Naive thymus-derived CD8-positive, alpha-beta T cell (primary cell): ENCODE data around the gene FBXW9. TPM values are rescaled to one million over a fixed set of nuclear protein-coding genes. Genes with fewer than 3 reads are reported as not detected.
"Not testable (repeated sequence)": the region's sequence is repeated elsewhere in the genome, so short reads cannot be mapped to it uniquely, and the experiment has no call there.

Experiments used
- ATAC-seq, 2 donors: fragments of 150-1000 bp; cut with Tn5 transposase in 1 of 2; sonication (Bioruptor Pico), chemical (Tn5 transposase) in 1 of 2; 1 replicate in 1 of 2; 2 replicates in 1 of 2; pipeline ENCODE4 v1.10.0; 2021; ENCODE audit warnings: mild to moderate bottlenecking in 2 of 2, moderate library complexity in 2 of 2
- POLR2A ChIA-PET: fragments of 350-600 bp; sonication (Branson Sonifier 250); formaldehyde crosslinking; loops from one replicate; lab custom pipeline; 2021; ENCODE audit warnings: antibody characterized with exemption; lab: Charles Lee
- DNase-seq, 10 donors: peaks; one replicate each; pipeline versions ENCODE4 v3.0.0 to v3.0.0-alpha.2; 2020 to 2022
- H3K27ac Mint-ChIP-seq, 10 donors: one replicate each; pipeline ENCODE4 v1.8.0; 2020 to 2022; ENCODE audit warnings: mild to moderate bottlenecking in 10 of 10, mixed read lengths in 10 of 10, moderate library complexity in 4 of 10, inconsistent platforms in 1 of 10
- H3K27me3 Mint-ChIP-seq, 5 donors: one replicate each; pipeline ENCODE4 v1.8.0; 2021 to 2022; ENCODE audit warnings: mixed read lengths in 5 of 5
- H3K36me3 Mint-ChIP-seq, 3 donors: one replicate each; pipeline ENCODE4 v1.8.0; 2020 to 2022; ENCODE audit warnings: mixed read lengths in 3 of 3, mild to moderate bottlenecking in 2 of 3, inconsistent platforms in 1 of 3
- H3K4me1 Mint-ChIP-seq, 4 donors: one replicate each; pipeline ENCODE4 v1.8.0; 2021 to 2022; ENCODE audit warnings: mixed read lengths in 4 of 4
- H3K4me3 Mint-ChIP-seq, 10 donors: one replicate each; pipeline ENCODE4 v1.8.0; 2020 to 2022; ENCODE audit warnings: mild to moderate bottlenecking in 10 of 10, mixed read lengths in 10 of 10, moderate library complexity in 6 of 10, inconsistent platforms in 1 of 10
- H3K9me3 Mint-ChIP-seq, 9 donors: one replicate each; pipeline ENCODE4 v1.8.0; 2020 to 2022; ENCODE audit warnings: mixed read lengths in 9 of 9, mild to moderate bottlenecking in 3 of 9, inconsistent platforms in 1 of 9, moderate library complexity in 1 of 9
- polyA plus RNA-seq, 3 donors: library from polyadenylated mRNA; unstranded; fragments of 300-500 nt; fragmentation: Illumina TruSeq; gene quantifications; one replicate each; pipeline ENCODE4 v1.2.3, GENCODE V29; 2021
- total RNA-seq, 8 experiments: library from RNA in 2 of 8; stranded (reverse) in 2 of 8; gene quantifications; one replicate each; pipeline ENCODE4 v1.2.3 and lab custom pipeline; 2021 to 2026

The FBXW9 gene
- total and polyA plus RNA-seq, 5 experiments from 2014 or later, result 2.8 to 5.7 (median 4.3) TPM

DNA sequence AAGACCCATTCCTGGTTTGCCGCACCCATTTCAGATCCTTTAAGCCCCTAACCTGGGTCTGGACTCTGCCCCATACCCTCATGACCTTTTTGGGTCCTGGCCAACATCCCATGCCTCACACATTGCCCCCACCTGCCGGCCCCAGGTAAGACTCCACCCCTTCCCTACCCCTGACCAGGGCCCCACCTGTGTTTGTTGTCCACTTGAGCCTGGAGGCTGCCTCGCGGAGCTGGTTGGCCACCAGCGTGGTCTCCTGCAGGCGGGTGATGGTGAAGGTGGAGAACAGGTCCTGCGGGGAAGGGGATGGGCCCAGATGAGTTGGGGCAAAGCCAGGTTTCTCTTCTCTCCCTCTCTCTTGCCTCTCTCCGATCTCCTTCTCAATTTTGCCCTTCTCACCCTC lies 49.4 kb downstream of the FBXW9 start:
- DNase-seq (no peak), ATAC-seq (no peak)
- POLR2A ChIA-PET, result interaction anchor here (0.7 kb wide), 1 partner anchor 25 kb away, joined by 3 read pairs; no protein-coding TSS in a partner anchor
- Mint-ChIP-seq H3K9me3 (no peaks in the 10 kb centered on the region), H3K4me3 (no peak overlapping the region), H3K27me3 (no peaks in the 10 kb centered on the region), H3K36me3 (peaks cover 0 to 29% (median 6%) of the 10 kb centered on the region in 3 donors), H3K4me1 (peaks cover 0 to 1% (median 0%) of the 10 kb centered on the region in 4 donors), H3K27ac (peak overlapping the region in 3 of 10 donors; percentile 19 to 69 (median 44))

DNA sequence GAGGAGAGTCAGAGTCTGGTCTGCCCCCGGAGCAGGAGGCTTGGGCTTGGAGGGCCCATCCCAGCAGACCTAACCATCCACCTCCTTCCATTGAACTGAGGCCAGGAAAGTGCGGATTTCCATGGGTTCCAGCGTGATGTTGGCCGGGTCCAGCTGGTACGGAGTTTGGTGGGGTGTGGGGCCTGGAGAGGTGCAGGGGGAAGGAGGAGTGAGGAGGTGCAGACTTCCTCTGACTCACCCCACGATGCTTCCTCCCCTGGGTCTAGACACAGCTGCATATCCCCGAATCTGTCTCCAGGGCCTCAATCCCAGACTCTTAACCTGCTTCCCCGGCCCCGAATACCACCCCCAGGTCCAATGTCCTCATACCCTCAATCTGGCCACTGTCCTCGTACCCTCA lies 49.9 kb downstream of the FBXW9 start:
- ATAC-seq (no peak), DNase-seq (no peak)
- Mint-ChIP-seq H3K4me1 (peaks cover 0 to 1% (median 0%) of the 10 kb centered on the region in 4 donors), H3K27me3 (no peaks in the 10 kb centered on the region), H3K36me3 (peaks cover 0 to 25% (median 2%) of the 10 kb centered on the region in 3 donors), H3K4me3 (no peak overlapping the region), H3K27ac (peak overlapping the region in 3 of 10 donors; percentile 19 to 60 (median 27)), H3K9me3 (no peaks in the 10 kb centered on the region)
- POLR2A ChIA-PET, result interaction anchor here (0.7 kb wide), 1 partner anchor 26 kb away, joined by 3 read pairs; no protein-coding TSS in a partner anchor

- Mint-ChIP-seq H3K27ac (peak overlapping the region in 2 of 10 donors; percentile 21 to 53), H3K4me1 (peaks cover 8 to 12% (median 9%) of the 10 kb centered on the region in 4 donors), H3K36me3 (peaks cover 0 to 19% (median 0%) of the 10 kb centered on the region in 3 donors)
- H3K9me3 Mint-ChIP-seq, POLR2A ChIA-PET, ATAC-seq, DNase-seq, H3K4me3 Mint-ChIP-seq, H3K27me3 Mint-ChIP-seq: not testable (repeated sequence)
Observed at GRCh38 chr19:12643716-12644115, 52.7 kb downstream of the FBXW9 start.

DNA sequence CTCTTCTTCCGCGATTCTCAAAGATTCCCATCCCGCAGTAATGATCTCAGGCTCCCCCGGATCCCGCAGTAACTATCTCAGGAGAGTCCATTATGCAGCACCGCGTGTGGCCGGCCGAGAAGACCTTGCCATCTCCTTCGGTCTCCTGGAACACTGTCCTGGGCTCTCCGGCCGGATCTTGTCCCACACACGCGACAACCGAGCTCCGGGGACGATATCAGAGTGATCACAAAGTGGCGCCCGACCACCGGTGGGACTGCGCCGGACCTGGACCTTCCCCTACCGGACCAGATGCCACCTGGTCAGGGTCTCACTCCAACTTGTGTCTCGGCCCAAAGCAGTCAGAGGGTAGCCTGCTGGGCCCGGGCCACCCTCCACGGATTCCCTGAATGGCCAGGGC lies 53.9 kb downstream of the FBXW9 start:
- no peaks in the 10 kb centered on the region for H3K27me3 Mint-ChIP-seq
- DNase-seq, result no peak
- no peak for ATAC-seq
- peaks cover 0 to 19% (median 0%) of the 10 kb centered on the region in 3 donors for H3K36me3 Mint-ChIP-seq
- H3K9me3 Mint-ChIP-seq, result no peaks in the 10 kb centered on the region
- no peak overlapping the region for H3K4me3 Mint-ChIP-seq
- peaks cover 8 to 15% (median 9%) of the 10 kb centered on the region in 4 donors for H3K4me1 Mint-ChIP-seq
- no peak overlapping the region for H3K27ac Mint-ChIP-seq
- POLR2A ChIA-PET, result no interaction called here

DNA sequence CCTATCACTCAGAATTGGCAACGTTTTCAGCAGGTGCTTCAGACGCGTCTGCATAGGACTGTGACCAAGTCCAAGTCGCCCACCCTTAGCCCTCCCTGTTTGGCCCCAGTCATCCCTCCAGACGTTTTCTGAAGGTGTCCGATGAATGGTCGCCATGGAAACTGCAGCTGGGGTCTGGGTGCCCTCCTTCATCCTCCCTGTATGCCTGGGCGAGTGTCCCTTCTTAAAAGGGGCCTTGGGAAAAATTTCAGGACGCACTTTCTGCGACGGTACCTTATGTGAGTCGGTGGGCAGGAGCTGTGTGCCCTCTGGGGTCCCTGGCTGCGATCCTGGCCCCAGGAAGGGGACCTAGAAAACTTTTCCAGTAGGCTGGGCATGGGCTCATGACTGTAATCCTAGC lies 55.0 kb downstream of the FBXW9 start:
- no peaks in the 10 kb centered on the region for H3K9me3 Mint-ChIP-seq
- ATAC-seq (no peak), DNase-seq (no peak)
- H3K4me1 Mint-ChIP-seq, result peaks cover 6 to 25% (median 14%) of the 10 kb centered on the region in 4 donors
- H3K27me3 Mint-ChIP-seq, result no peaks in the 10 kb centered on the region
- H3K36me3 Mint-ChIP-seq, result peaks cover 0 to 17% (median 0%) of the 10 kb centered on the region in 3 donors
- peak overlapping the region in 1 of 10 donors; percentile 43 for H3K27ac Mint-ChIP-seq
- peak overlapping the region in 3 of 10 donors; percentile 18 to 26 (median 24) for H3K4me3 Mint-ChIP-seq
- POLR2A ChIA-PET, result interaction anchor here (2.1 kb wide), 1 partner anchor 28 kb away, joined by 12 read pairs; a partner anchor contains a TSS

DNA sequence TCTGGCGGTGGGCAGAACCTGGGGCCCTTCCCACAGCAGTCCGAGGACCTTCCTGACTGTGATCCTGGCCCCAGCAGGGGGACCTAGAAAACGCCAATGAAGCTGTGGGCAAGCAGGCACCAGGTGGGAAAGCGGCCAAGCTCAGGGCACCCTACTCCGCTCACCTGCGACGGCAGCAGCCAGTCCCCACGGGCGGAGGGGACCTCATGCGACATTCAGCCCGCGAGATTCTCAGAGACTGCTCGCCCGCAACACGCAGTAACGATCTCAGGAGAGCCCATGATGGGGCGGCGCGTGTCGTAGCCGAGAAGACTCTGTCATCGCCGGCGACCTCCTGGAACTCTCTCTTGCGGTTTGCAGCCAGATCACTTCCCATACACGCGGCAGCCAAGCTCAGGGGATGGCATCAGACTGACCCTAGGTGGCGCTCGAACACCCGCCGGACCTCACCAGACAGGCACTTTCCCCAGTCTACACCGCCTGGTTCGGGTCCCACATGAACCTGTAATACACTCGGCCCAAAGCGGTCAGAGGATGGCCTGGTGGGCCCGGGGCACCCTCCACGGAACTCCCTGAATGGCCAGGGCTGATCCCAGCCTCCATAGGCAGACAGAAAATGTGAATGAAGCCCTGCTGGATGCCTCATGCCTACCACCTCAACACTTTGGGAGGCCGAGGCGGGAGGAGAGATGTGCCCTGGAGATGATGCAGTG lies 56.4 kb downstream of the FBXW9 start:
- POLR2A ChIA-PET, result interaction anchor here (0.8 to 2.1 kb wide), 6 partner anchors 26 to 155 kb away, joined by 3 to 12 read pairs (median 4); partner anchors contain the start of genes GET3, MAN2B1, WDR83 and ZNF709
- H3K9me3 Mint-ChIP-seq, result no peaks in the 10 kb centered on the region

More for the DNA sequence above, 56.4 kb downstream of the FBXW9 start:
- H3K4me3 Mint-ChIP-seq, result peak overlapping the region; percentile 74 to 89 (median 82)
- ATAC-seq (peak; percentile 83 to 90), DNase-seq (peak; percentile 68 to 90 (median 81))
- H3K4me1 Mint-ChIP-seq, result peaks cover 8 to 35% (median 21%) of the 10 kb centered on the region in 4 donors
- H3K27me3 Mint-ChIP-seq, result no peaks in the 10 kb centered on the region
- H3K36me3 Mint-ChIP-seq, result peaks cover 0 to 10% (median 0%) of the 10 kb centered on the region in 3 donors
- peak overlapping the region; percentile 79 to 95 (median 93) for H3K27ac Mint-ChIP-seq

Other genes with a start within 250 kb of the FBXW9 start
- 1 to 10 TPM; 6.4 to 7.7 TPM for gene ZNF709, start 211.8 kb downstream of the FBXW9 start, total RNA-seq
- gene ZNF709, start 211.8 kb downstream of the FBXW9 start, polyA plus RNA-seq, result 1 to 10 TPM in 2 of 3 donors, under 1 TPM in 1; 0.60 to 2.8 (median 1.3) TPM
- gene ZNF564, start 145.1 kb downstream of the FBXW9 start, total RNA-seq, result 10 to 100 TPM; 35.4 to 38.4 TPM
- 10 to 100 TPM in 2 of 3 donors, 1 to 10 TPM in 1; 8.9 to 12.3 (median 10.0) TPM for gene ZNF564, start 145.1 kb downstream of the FBXW9 start, polyA plus RNA-seq
- 10 to 100 TPM; 14.4 to 15.4 TPM for gene ZNF490, start 85.8 kb downstream of the FBXW9 start, total RNA-seq
- gene ZNF490, start 85.8 kb downstream of the FBXW9 start, polyA plus RNA-seq, result 1 to 10 TPM; 3.7 to 6.8 (median 6.5) TPM
- gene ZNF791, start 85.7 kb downstream of the FBXW9 start, total RNA-seq, result 10 to 100 TPM; 46.2 to 48.0 TPM
- gene ZNF791, start 85.7 kb downstream of the FBXW9 start, polyA plus RNA-seq, result 10 to 100 TPM; 14.2 to 18.6 (median 17.9) TPM
- 100 to 1,000 TPM in 1 of 2 experiments, 10 to 100 TPM in 1; 87.5 to 101 TPM for gene MAN2B1, start 29.9 kb downstream of the FBXW9 start, total RNA-seq
- gene MAN2B1, start 29.9 kb downstream of the FBXW9 start, polyA plus RNA-seq, result 10 to 100 TPM; 33.9 to 55.4 (median 34.7) TPM
- 10 to 100 TPM; 17.6 to 22.7 TPM for gene WDR83, start 29.8 kb downstream of the FBXW9 start, total RNA-seq
- gene WDR83, start 29.8 kb downstream of the FBXW9 start, polyA plus RNA-seq, result 10 to 100 TPM; 12.6 to 19.9 (median 12.9) TPM
- 100 to 1,000 TPM; 219 to 224 TPM for gene DHPS, start 14.8 kb downstream of the FBXW9 start, total RNA-seq
- 100 to 1,000 TPM in 1 of 3 donors, 10 to 100 TPM in 2; 74.8 to 108 (median 88.9) TPM for gene DHPS, start 14.8 kb downstream of the FBXW9 start, polyA plus RNA-seq
- not detected for gene GNG14, start 8.6 kb downstream of the FBXW9 start, total RNA-seq
- not detected for gene GNG14, start 8.6 kb downstream of the FBXW9 start, polyA plus RNA-seq
- gene TNPO2, start 27.3 kb upstream of the FBXW9 start, total RNA-seq, result 10 to 100 TPM; 80.5 to 81.7 TPM
- gene TNPO2, start 27.3 kb upstream of the FBXW9 start, polyA plus RNA-seq, result 1 to 10 TPM; 2.0 to 3.1 (median 2.6) TPM
- gene TRIR, start 38.1 kb upstream of the FBXW9 start, total RNA-seq, result 100 to 1,000 TPM; 197 to 220 TPM
- gene TRIR, start 38.1 kb upstream of the FBXW9 start, polyA plus RNA-seq, result 100 to 1,000 TPM; 181 to 206 (median 205) TPM
- gene GET3, start 40.9 kb upstream of the FBXW9 start, total RNA-seq, result 10 to 100 TPM; 26.7 to 30.9 TPM
- gene GET3, start 40.9 kb upstream of the FBXW9 start, polyA plus RNA-seq, result 10 to 100 TPM; 46.8 to 72.3 (median 55.7) TPM
- gene BEST2, start 55.2 kb upstream of the FBXW9 start, total RNA-seq, result not detected
- gene BEST2, start 55.2 kb upstream of the FBXW9 start, polyA plus RNA-seq, result not detected
- 10 to 100 TPM; 25.2 to 27.0 TPM for gene HOOK2, start 78.9 kb upstream of the FBXW9 start, total RNA-seq
- gene HOOK2, start 78.9 kb upstream of the FBXW9 start, polyA plus RNA-seq, result 1 to 10 TPM; 3.0 to 4.3 (median 3.2) TPM
- gene JUNB, start 94.9 kb upstream of the FBXW9 start, total RNA-seq, result 100 to 1,000 TPM in 1 of 2 experiments, 10 to 100 TPM in 1; 99.1 to 103 TPM
- 1,000 to 10,000 TPM in 2 of 3 donors, 100 to 1,000 TPM in 1; 845 to 1,468 (median 1,203) TPM for gene JUNB, start 94.9 kb upstream of the FBXW9 start, polyA plus RNA-seq
- gene PRDX2, start 105.2 kb upstream of the FBXW9 start, total RNA-seq, result 100 to 1,000 TPM; 108 to 112 TPM
- gene PRDX2, start 105.2 kb upstream of the FBXW9 start, polyA plus RNA-seq, result 100 to 1,000 TPM; 253 to 362 (median 333) TPM
- gene THSD8, start 105.4 kb upstream of the FBXW9 start, total RNA-seq, result 1 to 10 TPM in 1 of 2 experiments, not detected in 1; 1.1 TPM
- 1 to 10 TPM in 2 of 3 donors, under 1 TPM in 1; 0.96 to 3.1 (median 1.0) TPM for gene THSD8, start 105.4 kb upstream of the FBXW9 start, polyA plus RNA-seq
- gene RNASEH2A, start 110.0 kb upstream of the FBXW9 start, total RNA-seq, result 10 to 100 TPM; 12.1 to 12.9 TPM
- gene RNASEH2A, start 110.0 kb upstream of the FBXW9 start, polyA plus RNA-seq, result 10 to 100 TPM; 16.3 to 22.6 (median 21.9) TPM
- not detected for gene RTBDN, start 137.9 kb upstream of the FBXW9 start, total RNA-seq
- gene RTBDN, start 137.9 kb upstream of the FBXW9 start, polyA plus RNA-seq, result not detected
- 1 to 10 TPM in 1 of 2 experiments, under 1 TPM in 1; 0.26 to 1.3 TPM for gene MAST1, start 141.9 kb upstream of the FBXW9 start, total RNA-seq
- gene MAST1, start 141.9 kb upstream of the FBXW9 start, polyA plus RNA-seq, result 1 to 10 TPM in 1 of 3 donors, under 1 TPM in 2; 0.22 to 4.4 (median 0.97) TPM
- gene DNASE2, start 184.8 kb upstream of the FBXW9 start, total RNA-seq, result 10 to 100 TPM; 26.2 to 27.3 TPM
- 10 to 100 TPM; 46.1 to 49.5 (median 46.2) TPM for gene DNASE2, start 184.8 kb upstream of the FBXW9 start, polyA plus RNA-seq
- gene KLF1, start 190.6 kb upstream of the FBXW9 start, total RNA-seq, result not detected
- under 1 TPM in 1 of 3 donors, not detected in 2; 0.45 TPM for gene KLF1, start 190.6 kb upstream of the FBXW9 start, polyA plus RNA-seq
- 10 to 100 TPM; 68.5 to 69.8 TPM for gene GCDH, start 194.5 kb upstream of the FBXW9 start, total RNA-seq
- gene GCDH, start 194.5 kb upstream of the FBXW9 start, polyA plus RNA-seq, result 10 to 100 TPM; 18.0 to 20.7 (median 19.8) TPM
- gene SYCE2, start 222.7 kb upstream of the FBXW9 start, total RNA-seq, result 1 to 10 TPM in 1 of 2 experiments, not detected in 1; 1.8 TPM
- gene SYCE2, start 222.7 kb upstream of the FBXW9 start, polyA plus RNA-seq, result not detected
- gene FARSA, start 237.1 kb upstream of the FBXW9 start, total RNA-seq, result 10 to 100 TPM; 54.6 to 60.5 TPM
- 10 to 100 TPM; 49.8 to 87.7 (median 63.6) TPM for gene FARSA, start 237.1 kb upstream of the FBXW9 start, polyA plus RNA-seq
- gene CALR, start 242.0 kb upstream of the FBXW9 start, total RNA-seq, result 100 to 1,000 TPM; 448 to 463 TPM
- gene CALR, start 242.0 kb upstream of the FBXW9 start, polyA plus RNA-seq, result 100 to 1,000 TPM; 135 to 190 (median 165) TPM
- gene RAD23A, start 249.2 kb upstream of the FBXW9 start, total RNA-seq, result 100 to 1,000 TPM; 117 to 125 TPM
- gene RAD23A, start 249.2 kb upstream of the FBXW9 start, polyA plus RNA-seq, result 100 to 1,000 TPM in 2 of 3 donors, 10 to 100 TPM in 1; 78.0 to 114 (median 102) TPM